Bronchial epithelial cell (primary cell): Measurements from ENCODE around the gene KCTD16. TPM values are rescaled to one million over a fixed set of nuclear protein-coding genes. Genes with fewer than 3 reads are reported as not detected.

Source experiments
- DNase-seq: peaks from one replicate; pipeline ENCODE4 v3.0.0-alpha.2; 2010; ENCODE audit warnings: low read depth
- FAIRE-seq: peaks from 2 replicates; lab custom pipeline; 2011; peaks lifted over from hg19 to GRCh38; lab: Jason Lieb, UNC
- H3K27me3 ChIP-seq: 2 replicates; pipeline ENCODE4 v1.5.1; 2011; ENCODE audit warnings: low read length; ENCODE audit not compliant: control insufficient read depth, insufficient read depth
- H3K36me3 ChIP-seq: 2 replicates; pipeline ENCODE4 v1.5.1; 2011; ENCODE audit warnings: low read length; ENCODE audit not compliant: control insufficient read depth, insufficient read depth
- H3K4me3 ChIP-seq: 2 replicates; pipeline ENCODE4 v1.5.1; 2011; ENCODE audit warnings: mild to moderate bottlenecking, low read depth, low read length, control low read depth
- CTCF ChIP-seq: IDR thresholded peaks from 2 replicates; pipeline ENCODE4 v1.5.1; 2011; ENCODE audit warnings: mild to moderate bottlenecking, moderate library complexity, low read length, control low read depth, inconsistent platforms; ENCODE audit not compliant: insufficient read depth, severe bottlenecking
- total RNA-seq: library from RNA; depleted of rRNA; stranded (reverse); fragments of >200 nt; gene quantifications from 2 replicates; pipeline ENCODE4 v1.2.1, GENCODE V29; 2014

Gene KCTD16
- total RNA-seq, 1 donor from 2014 or later, result under 0.01 TPM

DNA sequence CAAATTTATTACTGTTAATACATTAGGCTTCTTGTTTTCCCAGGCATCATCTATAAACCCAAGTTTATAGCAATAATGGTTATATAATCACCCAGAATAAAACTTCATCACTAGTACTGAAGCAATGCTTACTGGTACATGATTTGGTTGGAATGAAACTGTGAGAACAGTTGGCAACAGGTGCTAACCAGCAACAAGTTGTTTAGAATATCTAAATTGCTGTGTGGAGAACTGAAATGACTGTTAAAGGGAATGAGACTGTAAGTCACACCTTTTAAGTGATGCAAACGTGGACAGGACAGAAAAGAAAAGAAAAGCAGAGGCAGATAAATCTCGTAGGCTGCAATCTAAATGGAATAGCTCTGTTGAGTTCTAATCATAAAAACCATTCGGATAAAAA lies 2.7 kb upstream of the KCTD16 start:
- H3K27me3 ChIP-seq, result no peaks in the 10 kb centered on the region
- no peak for DNase-seq
- no peak for FAIRE-seq
- no peak for TF ChIP-seq CTCF
- H3K36me3 ChIP-seq, result peaks cover 6% of the 10 kb centered on the region
- H3K4me3 ChIP-seq, result no peak overlapping the region

- DNase-seq, result no peak
- TF ChIP-seq CTCF, result no peak
- FAIRE-seq, result no peak
- peak overlapping the region; percentile 68 for H3K4me3 ChIP-seq
- H3K36me3 ChIP-seq, result peaks cover 1% of the 10 kb centered on the region
- no peaks in the 10 kb centered on the region for H3K27me3 ChIP-seq
These were observed 783 bp upstream of the KCTD16 start for GRCh38 chr5:144169904-144170275.

- no peak for FAIRE-seq
These were observed 3.1 kb downstream of the KCTD16 start for GRCh38 chr5:144173766-144174165.

DNA sequence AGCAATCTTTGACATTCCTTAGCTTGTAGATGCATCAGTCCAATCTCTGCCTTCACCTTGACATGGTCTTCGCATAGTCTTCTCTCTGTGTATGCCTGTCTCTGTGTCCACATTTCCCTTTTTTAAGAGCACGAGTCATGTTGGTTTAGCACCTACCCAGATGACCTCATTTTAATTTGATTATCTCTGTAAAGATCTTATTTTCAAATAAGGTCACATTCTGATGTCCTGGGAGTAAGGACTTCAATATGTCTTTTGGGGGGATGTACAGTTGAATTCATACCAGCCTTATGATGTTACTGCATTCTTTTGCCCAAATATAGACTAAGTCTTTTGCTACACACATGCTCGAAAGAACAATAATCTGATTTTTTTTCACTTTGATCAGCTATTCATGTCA lies 6.9 kb downstream of the KCTD16 start:
- no peaks in the 10 kb centered on the region for H3K36me3 ChIP-seq
- H3K4me3 ChIP-seq, result no peak overlapping the region
- FAIRE-seq (peak; percentile 32), DNase-seq (no peak)
- H3K27me3 ChIP-seq, result no peaks in the 10 kb centered on the region
- no peak for TF ChIP-seq CTCF

More at GRCh38 chr5:144173766-144174165, 3.1 kb downstream of the KCTD16 start:
- TF ChIP-seq CTCF, result no peak
- no peak overlapping the region for H3K4me3 ChIP-seq
- no peaks in the 10 kb centered on the region for H3K27me3 ChIP-seq
- no peaks in the 10 kb centered on the region for H3K36me3 ChIP-seq
- DNase-seq, result no peak

DNA sequence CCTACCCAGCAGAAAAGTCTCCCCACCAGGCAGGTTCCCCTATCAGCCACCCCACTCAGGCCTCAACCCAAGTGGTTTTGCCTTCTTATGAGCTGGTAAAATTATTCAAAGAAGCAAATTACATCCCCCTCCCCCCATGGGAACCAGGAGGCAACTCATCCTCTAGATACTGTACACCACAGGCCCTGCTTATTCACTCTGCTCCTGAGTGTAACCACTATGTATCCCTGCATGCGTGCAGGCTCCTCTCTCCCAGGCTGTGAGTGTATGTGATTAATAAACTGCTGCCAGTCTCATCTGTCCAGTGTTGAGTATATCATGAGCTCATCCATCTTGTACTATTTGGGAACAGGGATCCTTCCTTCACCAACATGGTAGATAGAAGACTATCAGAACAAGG lies 8.6 kb downstream of the KCTD16 start:
- Histone ChIP-seq H3K27me3 (no peaks in the 10 kb centered on the region), H3K4me3 (no peak overlapping the region), H3K36me3 (no peaks in the 10 kb centered on the region)
- FAIRE-seq, result no peak
- no peak for TF ChIP-seq CTCF
- DNase-seq, result no peak

DNA sequence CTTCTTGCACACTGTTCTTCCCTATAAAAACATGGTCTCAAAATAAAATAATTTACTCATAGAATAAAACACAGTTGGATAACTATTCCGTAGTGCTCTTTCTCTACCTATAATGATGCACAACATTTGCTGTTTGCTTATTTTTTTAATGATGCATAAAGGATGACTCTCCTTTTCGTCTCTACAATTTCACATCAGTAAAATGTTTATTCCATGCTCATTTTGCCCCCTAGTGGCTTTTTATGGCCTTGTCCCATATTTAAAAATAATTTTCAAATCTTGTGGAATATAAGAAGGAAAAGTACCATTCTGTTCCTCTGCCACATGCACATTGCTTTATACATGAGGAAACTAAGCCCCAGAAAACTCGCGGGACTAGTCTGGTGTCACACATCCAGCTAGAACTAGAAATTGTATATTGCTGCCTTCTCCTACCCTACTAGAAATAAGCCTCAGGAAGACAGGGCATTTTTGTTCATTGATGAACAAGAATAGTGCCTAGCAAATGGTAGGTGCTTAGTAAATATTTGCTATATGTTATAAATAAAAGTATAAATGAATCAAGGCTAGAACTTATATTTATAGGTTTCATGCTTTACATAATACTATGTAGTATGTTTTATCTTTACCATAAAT lies 12.7 kb downstream of the KCTD16 start:
- FAIRE-seq (no peak), DNase-seq (peak; percentile 54)
- H3K4me3 ChIP-seq, result no peak overlapping the region
- no peaks in the 10 kb centered on the region for H3K27me3 ChIP-seq
- H3K36me3 ChIP-seq, result no peaks in the 10 kb centered on the region
- TF ChIP-seq CTCF, result peak; percentile 51
